Embryonic facial prominence (tissue), 1 donor: Measurements from ENCODE around the gene MRPL3.
A peak's percentile ranks its signal among the peaks of the same experiment; 100 is the strongest.

Source experiments
- DNase-seq: peaks from one replicate; pipeline ENCODE4 v3.0.0-alpha.2; 2016; ENCODE audit errors: extremely low spot score

Gene MRPL3

DNA sequence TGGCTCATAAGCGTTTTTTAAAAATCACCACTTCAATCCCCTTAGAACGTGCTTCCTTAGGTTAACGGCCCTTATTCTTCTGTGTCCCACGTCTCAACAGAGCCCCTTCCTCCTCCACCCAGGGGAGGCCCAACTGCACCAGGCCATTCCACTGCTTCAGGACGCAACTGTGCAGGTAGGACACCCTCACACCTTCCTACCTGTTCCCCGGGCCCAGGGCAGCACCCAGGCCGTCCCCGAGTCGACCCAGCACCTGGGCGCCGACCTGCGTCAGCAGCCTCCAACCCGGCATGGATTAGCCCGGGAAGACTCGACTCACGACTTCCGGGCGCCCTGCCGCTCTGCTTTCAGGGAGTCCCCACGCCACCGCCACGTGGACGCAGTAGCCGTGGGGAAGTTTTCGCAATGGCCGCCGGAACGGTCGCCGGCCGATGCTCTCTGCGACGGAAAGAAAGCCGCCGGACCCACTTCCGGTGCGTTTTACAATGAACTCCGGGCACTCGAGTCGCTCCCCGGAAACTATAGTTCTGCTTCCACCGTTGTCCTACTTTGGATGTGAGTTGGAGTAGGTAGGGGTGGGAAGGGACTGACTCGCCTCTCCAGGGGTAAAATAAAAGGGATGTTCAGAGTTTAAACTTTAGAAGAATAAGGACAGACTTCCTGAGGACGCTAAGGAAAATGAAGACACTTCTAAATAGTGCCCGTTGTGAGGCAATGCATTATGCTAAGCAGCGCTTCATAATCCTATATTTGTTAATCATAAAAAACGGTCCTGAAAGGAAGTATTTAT is at the start of gene MRPL3:
Gene MRPL3, minus strand, starts transcription at position 442 of the 790 bp plus-strand sequence. Its CDS starts 150 bp downstream, at position 292.
- peak; percentile 80 for DNase-seq

DNA sequence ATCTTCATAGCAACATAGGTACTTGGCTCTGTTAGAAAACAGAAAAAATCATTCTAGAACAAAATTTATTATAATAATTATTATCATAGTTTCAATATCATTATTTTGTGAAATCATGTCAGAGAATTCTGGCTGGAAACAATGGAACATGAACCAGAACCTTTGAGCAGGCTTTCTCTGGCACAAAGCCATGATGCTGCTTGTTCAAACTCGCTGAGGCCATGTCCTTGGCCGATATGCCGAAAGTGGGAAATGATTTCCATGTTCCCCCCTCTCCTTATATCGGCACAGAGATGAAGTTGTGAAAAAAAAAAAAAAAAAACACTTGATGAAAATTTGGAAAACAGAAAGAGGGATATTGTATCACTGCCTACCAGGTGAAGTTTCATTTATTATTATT is 49.0 kb upstream of the MRPL3 start:
- DNase-seq, result no peak

DNA sequence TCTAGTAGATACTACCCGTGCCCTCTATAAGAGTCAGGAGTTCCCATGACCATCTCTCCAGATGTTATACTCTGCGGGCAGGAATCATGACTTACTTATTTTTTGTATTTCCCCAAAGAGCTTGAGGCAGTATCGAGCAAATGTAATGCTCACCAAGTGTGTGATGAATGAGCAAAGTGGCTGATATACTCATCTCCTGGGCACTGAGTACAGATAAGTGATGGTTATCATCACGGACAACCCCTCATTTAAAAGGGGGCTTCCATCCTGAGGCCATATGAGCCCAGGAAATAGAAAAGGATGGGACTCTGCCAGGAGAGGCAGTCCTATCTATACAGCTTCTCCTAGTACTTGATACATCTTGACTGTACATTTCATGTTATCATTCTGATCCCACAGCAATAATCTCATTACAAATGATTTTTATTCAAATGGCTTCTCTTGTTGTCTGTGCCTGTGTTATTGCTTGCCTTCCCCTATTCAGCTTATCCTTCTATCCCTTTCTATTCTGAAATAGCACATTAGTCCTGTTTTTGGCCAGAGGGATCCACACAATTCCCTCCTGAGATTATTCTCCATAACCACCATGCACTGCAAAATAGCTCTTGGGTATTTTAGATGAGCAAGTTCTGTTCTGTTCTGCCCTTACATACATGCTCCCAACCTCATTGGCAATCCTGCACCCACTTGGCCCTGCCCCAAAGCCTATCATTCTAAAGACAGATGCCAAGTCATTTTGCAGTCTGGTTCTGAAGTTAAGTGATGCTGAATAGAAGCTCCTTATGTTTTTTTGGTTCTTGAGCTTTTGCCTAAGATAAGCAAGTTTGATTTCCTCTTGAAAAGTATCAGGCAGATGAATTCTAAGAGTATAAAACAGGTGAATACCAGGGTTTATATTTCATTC is 48.0 kb upstream of the MRPL3 start:
- no peak for DNase-seq

DNA sequence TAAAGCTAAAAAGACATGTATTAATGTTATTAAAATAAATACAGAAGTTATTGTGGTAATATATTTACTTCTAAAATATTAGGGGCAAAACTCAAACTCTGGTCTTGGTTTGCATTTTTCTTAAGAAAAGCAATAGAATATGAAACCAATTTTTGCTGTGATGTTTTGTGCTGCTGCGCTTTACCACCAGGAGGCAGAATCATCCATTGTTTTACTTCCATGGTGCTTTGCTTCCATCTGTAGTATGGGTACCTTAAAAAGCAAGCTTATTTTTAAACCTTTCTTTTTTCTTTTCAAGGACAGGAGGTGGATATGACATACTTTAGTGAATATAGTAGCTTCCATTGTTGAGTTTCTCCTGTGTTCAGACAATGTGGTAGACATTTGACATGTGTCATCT is 46.6 kb upstream of the MRPL3 start:
- no peak for DNase-seq

DNA sequence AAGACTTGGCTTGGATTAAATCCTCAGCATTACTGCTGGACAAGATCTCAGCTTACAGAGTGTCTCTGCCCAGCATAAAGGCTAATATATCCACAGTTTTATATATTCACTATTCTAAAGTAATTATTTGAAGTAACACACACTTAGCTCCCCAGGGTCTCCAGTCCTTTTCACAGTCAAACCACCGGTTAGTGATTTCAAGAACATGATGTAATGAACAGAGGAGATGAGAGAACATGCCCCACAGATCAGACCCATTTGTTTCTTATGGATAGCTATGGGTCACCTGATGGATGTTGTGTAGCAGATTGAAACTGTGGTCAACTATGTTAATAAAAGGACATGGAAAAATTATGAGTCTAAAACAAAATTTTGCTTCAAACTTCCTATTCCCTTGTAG is 44.8 kb upstream of the MRPL3 start:
- DNase-seq, result no peak

DNA sequence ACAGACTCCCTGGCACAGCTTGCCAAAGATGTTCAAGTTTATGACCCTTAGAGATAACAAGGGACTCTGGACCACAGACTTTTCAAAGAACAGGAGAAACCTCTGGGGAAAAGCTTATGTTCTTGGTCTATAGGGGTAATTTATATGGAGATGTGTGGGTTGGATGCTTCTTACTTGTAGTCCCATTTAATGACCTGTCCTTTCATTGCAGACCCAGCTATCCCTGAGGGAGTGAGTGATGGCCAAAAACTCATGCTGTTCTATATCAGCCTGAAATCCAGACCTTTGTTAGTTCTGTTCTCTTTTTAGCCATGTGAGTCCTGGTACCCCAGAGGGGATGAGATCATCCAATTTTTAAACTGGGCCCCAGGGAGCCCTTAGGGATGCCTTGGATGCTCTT is 43.7 kb upstream of the MRPL3 start:
- DNase-seq, result no peak

DNA sequence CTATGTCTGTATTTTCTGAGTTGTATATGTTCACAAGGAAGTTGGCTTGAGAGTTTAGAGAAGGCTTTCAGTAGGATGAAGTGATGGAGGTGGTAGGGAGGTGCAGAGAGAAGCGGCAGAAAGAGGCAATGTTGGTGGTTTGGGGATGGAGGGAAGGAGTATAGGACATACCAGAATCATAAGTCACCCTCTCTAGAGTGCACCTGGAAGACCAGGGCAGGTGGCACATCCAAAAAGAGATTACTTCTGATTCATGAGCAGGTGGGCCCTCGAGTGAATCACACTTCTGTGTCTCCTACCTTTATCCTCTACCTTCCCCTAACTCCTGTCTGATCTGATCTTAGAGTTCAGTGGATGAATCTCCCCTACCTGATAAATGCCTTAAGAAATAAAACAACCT is 41.8 kb upstream of the MRPL3 start:
- no peak for DNase-seq

DNA sequence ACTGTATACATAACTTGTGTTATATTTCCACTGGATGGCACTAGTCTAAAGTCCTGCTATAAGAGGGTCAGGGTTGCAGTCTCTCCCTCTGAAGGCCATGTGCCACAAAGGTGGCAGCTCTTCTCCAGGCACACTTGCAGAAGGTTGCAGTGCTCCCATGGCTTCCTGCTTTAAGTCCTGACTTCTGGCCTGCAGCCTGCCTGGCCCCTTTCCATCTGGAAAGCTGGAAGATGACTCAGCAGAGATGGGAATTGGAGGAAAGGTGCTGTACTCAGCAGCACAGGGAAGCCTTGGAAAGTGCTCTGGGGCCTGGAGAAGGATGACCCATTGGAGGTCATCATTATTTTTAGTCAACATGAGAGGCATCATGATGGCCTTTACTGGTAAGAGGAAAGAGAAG is 40.9 kb upstream of the MRPL3 start:
- no peak for DNase-seq

DNA sequence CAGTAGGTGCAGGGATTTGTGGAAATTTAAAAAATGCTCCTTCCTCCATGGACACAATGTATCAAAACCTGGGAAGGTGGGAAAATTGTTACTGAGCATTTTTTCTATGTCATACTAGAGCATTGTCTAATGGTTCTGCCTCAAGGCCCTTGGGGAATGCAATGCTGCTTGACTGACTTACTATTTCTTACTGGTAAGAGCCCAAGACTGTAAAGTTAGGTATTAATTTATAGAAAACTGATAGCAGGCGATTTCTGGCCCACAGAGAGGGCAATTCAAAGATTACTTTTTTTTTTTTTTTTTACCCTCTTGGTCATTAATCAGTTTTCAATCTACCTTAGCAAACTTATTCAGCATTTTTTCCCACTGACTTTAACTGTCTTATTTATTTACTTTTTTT is 38.5 kb upstream of the MRPL3 start:
- no peak for DNase-seq

DNA sequence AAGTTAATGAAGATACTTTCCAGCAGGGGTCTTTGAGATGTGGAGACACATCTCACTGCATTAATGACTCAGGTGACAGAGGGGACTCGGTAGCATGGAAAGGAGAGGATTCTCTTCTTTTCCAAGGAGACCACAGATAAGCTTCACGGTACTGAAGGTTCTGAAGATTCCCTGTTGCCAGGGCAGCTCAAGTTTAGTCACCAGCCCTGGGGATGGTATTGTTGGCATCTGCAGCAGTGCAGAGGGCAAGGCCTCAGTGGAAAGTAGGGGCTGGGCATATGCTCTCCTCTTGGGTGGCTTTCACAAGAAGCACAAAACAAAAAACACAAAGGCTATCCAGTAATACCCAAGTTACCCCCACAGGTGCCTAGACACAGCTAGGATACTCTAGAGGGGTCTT is 38.0 kb upstream of the MRPL3 start:
- no peak for DNase-seq

DNA sequence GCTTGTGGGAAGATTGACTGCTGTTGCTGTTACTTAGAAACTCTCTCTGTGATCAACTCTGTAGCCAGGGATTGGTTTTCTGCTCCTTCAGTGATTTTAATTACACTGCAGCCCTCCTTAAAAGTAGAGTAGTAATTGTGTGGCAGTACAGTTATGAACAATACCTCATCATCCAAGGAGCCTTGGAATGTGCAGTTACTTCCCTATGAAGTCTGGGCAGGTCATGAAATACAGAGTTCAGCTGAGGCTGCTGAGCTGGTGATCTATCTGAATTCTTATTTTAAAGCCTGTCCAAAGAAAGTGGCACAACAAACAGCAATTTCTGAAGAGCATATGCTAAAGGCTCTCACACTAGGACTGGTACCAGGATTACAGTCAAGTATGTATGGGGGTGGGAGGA is 37.4 kb upstream of the MRPL3 start:
- no peak for DNase-seq

DNA sequence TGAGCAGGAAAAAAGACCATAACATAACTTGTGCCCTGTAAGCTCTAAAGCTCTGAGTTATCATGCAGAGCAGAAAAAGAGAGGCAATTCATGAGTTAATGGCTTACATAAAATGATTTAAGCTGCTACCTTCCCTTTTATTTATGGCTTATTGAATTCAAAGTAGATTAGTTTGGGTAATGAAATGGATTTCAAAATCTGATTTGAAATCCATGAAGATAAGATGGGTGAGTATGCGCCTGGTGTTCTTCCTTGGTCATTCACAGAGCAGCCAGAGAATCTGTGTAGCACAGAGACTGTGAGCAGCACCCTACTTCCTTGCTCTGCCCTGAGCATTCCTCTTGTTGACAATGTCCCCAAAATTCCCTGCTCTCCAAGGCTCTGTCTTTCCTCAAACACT is 36.2 kb upstream of the MRPL3 start:
- no peak for DNase-seq

DNA sequence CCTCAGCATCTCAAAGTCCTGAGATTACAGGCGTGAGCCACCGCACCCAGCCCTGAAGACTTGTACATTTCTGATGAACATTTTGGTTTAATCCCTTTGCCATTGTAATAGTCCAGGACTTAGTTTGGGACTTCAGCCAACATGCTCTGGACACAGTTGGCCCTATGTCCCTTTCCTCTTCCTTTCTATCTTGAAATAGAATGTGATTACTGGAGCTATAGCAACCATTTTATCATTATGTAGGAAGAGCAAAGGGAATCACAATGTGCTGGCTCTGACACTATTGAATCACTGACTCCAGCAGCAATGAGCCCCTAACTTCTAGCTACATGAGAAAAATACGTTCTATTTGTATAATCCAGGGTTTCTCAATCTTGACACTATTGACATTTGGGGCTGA is 34.8 kb upstream of the MRPL3 start:
- DNase-seq, result no peak

DNA sequence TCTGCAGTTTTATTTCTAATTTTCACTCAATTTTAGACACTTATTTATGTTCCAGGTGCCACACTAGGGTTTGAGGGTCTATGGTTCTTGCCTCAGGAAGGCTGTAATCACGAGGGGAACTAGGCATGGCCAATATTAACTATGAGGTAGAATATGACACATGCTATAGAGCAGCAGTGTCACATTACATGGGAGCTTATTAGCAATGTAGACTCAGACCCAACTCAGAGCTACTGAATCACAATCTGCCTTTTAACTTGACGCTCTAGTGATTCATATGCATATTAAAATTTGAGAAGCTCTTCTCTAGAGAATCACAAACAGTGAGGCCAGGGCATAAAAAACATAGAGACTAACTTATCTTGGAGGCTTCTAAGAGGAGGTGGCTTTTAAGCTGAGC is 32.8 kb upstream of the MRPL3 start:
- DNase-seq, result no peak

DNA sequence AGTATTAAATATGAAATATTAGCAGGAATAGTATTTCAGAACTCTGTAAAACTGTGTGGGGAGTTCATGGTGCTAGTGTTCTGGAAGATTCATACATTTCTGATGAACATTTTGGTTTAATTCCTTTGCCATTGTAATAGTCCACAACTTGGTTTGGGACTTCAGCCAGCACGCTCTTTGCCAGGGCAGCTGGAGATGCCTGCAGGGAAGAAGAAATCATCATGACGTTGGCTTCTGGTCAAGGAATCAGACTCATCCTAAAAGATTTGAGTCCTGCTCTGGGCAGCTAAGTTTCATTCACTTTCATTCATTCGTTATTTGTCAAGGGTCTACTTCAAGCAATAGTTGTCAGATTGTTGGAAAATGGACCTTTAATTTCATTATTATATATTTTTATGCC is 32.4 kb upstream of the MRPL3 start:
- DNase-seq, result no peak

DNA sequence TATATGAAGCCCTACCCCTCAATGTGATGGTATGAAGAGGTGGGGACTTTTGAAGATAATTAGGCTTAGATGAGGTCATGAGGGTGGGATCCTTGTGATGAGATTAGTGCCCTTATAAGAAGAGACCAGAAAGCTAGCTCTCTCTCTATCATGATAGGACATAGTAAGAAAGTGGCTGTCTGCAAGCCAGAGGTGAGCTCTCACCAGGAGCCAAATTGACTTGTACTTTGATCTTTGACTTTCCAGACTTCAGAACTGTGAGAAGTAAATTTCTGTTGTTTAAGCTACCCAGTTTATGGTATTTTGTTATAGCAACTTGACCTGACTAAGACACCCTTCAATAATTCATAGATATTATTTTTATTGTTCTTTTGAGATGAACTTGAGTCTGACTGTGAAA is 29.9 kb upstream of the MRPL3 start:
- DNase-seq, result no peak

DNA sequence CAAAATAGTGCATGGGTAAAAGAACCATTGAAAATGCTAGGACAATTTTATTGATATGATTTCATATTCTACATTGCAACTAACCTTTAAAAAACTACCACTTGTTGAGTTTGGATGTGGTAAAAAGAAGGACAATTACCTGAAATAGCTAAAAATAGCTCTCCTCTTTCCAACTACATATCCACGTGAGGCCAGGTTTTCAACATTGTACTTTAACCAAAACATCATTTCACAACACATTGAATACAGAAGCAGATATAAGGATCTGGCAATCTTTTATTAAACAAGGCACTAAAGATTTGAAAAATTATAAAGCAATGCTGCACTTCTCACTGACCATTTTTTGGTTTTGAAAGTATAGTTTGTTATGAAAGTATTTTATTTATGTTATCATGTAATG is 28.1 kb upstream of the MRPL3 start:
- DNase-seq, result no peak

DNA sequence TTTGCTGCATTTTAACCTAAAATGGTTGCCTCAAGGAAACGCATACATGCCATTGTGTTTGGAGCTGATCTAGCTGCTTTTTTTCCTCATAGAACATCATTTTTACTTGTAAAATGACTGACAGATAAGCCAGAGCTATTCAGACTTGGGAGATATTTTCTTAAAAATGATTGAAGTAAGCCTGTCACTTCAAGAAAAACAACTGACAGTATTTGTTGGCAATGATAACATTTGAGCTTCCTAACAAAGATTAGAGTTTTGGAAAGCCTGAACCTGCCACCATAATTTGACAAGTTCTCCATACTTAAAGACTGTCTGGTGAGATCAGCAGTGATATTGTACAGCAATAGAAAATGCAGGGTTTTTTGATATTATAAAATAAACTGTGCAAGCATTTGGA is 27.6 kb upstream of the MRPL3 start:
- no peak for DNase-seq

DNA sequence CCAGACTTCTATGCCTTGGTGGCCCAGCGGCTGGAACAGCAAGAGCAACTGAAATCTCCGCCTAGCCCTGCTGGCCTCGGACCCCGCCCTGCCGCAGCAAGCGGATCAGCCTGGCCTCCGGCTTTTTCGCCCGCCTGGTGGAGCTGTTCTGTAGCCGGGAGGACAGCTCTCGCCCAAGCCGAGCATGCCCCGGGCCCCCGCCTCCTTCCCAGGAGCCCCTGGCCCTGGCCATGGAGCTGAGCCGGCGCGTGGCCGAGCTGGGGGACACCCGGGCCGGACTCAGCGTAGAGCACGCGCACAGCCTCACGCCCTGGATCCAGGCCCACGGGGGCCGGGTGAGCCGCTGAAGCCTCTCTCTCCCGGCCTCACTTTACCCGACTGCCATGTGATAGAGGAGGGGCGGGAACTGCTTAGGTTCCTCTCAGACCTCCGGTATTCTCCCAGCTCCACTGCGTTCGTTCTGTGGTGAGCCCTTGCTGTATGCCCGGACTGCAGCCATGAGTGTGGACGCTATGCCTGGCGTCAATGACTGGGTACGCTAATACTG is 24.1 kb upstream of the MRPL3 start:
- no peak for DNase-seq

DNA sequence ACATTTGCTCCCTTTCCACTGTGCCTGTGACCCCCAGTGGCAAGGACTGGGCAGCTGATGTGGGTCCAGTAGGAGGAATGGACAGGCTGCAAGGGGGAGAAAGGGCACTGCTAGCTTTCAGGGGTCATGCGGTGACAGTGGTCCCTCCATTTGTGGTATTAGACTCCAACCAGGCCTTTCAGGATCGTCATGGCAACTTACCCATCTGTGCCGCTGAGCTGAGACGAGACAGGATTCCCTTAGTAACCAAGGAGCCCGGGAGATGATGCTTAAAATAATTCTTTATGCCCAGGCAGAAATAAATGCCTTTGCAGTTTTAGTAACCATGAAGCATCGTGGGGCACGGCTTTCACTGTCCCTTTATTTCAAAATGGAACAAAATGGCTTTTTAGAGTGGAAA is 15.9 kb upstream of the MRPL3 start:
- DNase-seq, result no peak

DNA sequence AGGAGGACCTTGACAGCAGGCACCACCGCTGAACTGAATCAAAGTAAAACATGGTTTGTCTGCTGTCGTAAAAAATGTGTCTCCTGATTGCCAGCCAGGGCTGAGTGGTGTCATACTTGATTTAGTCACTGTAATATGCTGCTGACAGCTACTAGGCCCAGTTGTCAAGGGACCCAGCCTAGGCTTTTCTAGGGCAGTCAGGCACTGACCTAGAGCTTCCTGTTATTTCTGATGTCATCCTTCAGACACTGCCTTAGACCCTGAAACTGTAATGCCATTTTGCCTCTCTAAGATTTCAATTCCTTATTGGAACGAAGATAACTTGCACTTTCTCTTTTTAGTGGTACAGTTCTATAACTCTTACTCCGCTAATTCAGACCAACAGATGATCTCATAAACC is 2.6 kb upstream of the MRPL3 start:
- no peak for DNase-seq

DNA sequence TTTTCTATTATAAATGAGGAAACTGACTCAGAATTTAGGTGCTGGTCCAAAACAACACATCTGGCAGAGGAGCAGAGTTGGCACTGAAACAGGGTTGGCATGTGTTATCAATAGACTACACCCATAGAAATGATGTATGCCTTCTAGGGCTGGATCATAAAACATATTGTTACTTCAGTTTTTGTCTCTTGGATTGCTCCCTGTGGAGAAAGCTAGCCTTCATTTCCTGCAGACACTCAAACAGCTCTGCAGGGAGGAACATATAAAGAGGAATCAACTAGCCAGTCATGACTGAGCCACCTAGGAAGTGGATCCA is 507 bp upstream of the MRPL3 start:
- no peak for DNase-seq

DNA sequence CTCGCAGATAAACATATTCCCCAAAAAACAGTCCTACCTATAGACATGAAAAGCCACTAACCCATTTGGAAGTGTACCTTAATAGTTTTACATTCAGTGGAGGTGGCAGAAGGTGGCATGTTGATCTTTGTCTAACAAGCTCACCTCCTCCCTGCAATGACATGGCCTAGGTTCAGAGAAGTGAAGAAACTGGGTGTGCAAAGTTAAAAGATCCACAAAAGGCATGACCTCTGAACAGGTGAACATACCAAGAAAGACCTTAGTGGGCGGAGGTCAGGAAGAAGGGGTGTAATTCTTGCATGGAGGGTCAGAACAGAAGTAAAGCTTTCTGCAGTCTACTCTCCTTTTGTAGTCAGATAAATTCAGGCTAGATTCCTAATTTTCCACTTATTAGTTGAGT is 822 bp downstream of the MRPL3 start:
- DNase-seq, result no peak
